Osteocyte (in vitro differentiated cells): ENCODE results near the gene ZNF2. TPM values are rescaled to one million over a fixed set of nuclear protein-coding genes. Genes with fewer than 3 reads are reported as not detected.

Experiments
- DNase-seq: peaks from one replicate; pipeline ENCODE4 v3.0.0; 2021; ENCODE audit warnings: mixed read lengths; ENCODE audit not compliant: unreplicated experiment; ENCODE audit errors: extremely low spot score
- H3K27ac Mint-ChIP-seq: one replicate; pipeline ENCODE4 v1.8.0; 2021; ENCODE audit warnings: mild to moderate bottlenecking, mixed read lengths; ENCODE audit not compliant: unreplicated experiment
- H3K27me3 Mint-ChIP-seq: one replicate; pipeline ENCODE4 v1.8.0; 2021; ENCODE audit warnings: mixed read lengths; ENCODE audit not compliant: unreplicated experiment
- H3K36me3 Mint-ChIP-seq: one replicate; pipeline ENCODE4 v1.8.0; 2021; ENCODE audit warnings: mixed read lengths; ENCODE audit not compliant: unreplicated experiment
- H3K4me1 Mint-ChIP-seq: one replicate; pipeline ENCODE4 v1.8.0; 2021; ENCODE audit warnings: mixed read lengths; ENCODE audit not compliant: unreplicated experiment
- H3K4me3 Mint-ChIP-seq: one replicate; pipeline ENCODE4 v1.8.0; 2021; ENCODE audit warnings: mild to moderate bottlenecking, moderate library complexity, mixed read lengths; ENCODE audit not compliant: unreplicated experiment
- H3K9me3 Mint-ChIP-seq: one replicate; pipeline ENCODE4 v1.8.0; 2021; ENCODE audit warnings: mixed read lengths; ENCODE audit not compliant: unreplicated experiment
- total RNA-seq: library from RNA; stranded (reverse); gene quantifications from 2 replicates; pipeline ENCODE4 v1.2.1, GENCODE V29; 2021
- TF ChIP-seq, protein P1 (sequence below): fragments of 200-600 bp; sonication (generic); IDR thresholded peaks from 2 replicates; pipeline ENCODE4 v1.5.0; 2021; ENCODE audit warnings: antibody characterized with exemption, mild to moderate bottlenecking, moderate library complexity

ZNF2 gene
- total RNA-seq, 1 donor from 2014 or later, result 5.8 TPM

GRCh38 chr2:95159690-95160449 lies 5.7 kb upstream of the ZNF2 start, which contains the start of gene ZNF514:
ZNF514 (minus strand) TSS chr2:95159848; CDS start chr2:95153253, 6,595 bp downstream.
- Mint-ChIP-seq H3K27me3 (no peaks in the 10 kb centered on the region), H3K9me3 (peaks cover 11% of the 10 kb centered on the region), H3K4me1 (peaks cover 19% of the 10 kb centered on the region), H3K4me3 (peak within 1 kb of the TSS; percentile 82), H3K27ac (peak within 1 kb of the TSS; percentile 86), H3K36me3 (peaks cover 25% of the 10 kb centered on the region)
- DNase-seq, result peak; percentile 88
- TF ChIP-seq, protein P1, sequence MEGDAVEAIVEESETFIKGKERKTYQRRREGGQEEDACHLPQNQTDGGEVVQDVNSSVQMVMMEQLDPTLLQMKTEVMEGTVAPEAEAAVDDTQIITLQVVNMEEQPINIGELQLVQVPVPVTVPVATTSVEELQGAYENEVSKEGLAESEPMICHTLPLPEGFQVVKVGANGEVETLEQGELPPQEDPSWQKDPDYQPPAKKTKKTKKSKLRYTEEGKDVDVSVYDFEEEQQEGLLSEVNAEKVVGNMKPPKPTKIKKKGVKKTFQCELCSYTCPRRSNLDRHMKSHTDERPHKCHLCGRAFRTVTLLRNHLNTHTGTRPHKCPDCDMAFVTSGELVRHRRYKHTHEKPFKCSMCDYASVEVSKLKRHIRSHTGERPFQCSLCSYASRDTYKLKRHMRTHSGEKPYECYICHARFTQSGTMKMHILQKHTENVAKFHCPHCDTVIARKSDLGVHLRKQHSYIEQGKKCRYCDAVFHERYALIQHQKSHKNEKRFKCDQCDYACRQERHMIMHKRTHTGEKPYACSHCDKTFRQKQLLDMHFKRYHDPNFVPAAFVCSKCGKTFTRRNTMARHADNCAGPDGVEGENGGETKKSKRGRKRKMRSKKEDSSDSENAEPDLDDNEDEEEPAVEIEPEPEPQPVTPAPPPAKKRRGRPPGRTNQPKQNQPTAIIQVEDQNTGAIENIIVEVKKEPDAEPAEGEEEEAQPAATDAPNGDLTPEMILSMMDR, result no peak

- peak overlapping the region; percentile 98 for H3K4me3 Mint-ChIP-seq
- H3K4me1 Mint-ChIP-seq, result peaks cover 28% of the 10 kb centered on the region
- no peaks in the 10 kb centered on the region for H3K36me3 Mint-ChIP-seq
- peak overlapping the region; percentile 99 for H3K27ac Mint-ChIP-seq
- TF ChIP-seq, protein P1, result no peak
- H3K27me3 Mint-ChIP-seq, result no peaks in the 10 kb centered on the region
- DNase-seq, result no peak
- no peaks in the 10 kb centered on the region for H3K9me3 Mint-ChIP-seq
These were observed 609 bp upstream of the ZNF2 start for GRCh38 chr2:95165030-95165370.

DNA sequence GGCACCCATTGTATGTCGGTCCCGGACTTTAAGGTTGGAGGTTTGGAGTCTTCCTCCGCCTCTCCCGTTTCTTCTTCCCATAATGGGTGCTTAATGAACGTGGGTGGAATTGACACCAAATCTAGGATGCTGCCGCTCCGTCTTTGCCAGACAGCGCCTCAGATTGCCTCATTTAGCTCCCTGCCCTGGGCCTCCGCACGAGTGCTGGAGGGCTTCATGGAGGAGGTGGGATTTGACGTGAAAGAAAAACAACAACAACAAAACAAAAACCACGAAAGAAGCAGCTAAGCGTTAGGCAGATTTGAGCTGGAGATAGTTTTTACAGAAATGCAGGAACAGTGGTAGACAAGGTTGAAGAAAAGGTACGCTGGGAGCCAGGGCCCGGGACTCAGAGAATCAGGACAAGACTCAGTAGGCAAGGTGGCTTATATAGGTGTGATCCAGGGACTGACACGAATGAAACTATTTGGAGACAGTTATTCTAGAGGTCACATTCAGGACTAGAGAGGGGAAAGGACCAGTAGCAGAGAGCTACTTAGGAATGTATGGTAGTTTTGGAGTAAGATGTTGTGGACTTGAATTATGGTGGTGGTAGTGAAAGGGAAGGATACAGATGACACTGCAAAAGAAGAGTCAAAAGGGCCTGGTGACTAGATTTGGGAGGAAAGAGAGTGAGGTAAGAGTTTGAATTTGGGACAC lies 605 bp downstream of the ZNF2 start:
- peak overlapping the region; percentile 98 for H3K4me3 Mint-ChIP-seq
- DNase-seq, result no peak
- peak overlapping the region; percentile 99 for H3K27ac Mint-ChIP-seq
- no peaks in the 10 kb centered on the region for H3K27me3 Mint-ChIP-seq
- H3K36me3 Mint-ChIP-seq, result no peaks in the 10 kb centered on the region
- H3K9me3 Mint-ChIP-seq, result no peaks in the 10 kb centered on the region
- TF ChIP-seq, protein P1, result no peak
- H3K4me1 Mint-ChIP-seq, result peaks cover 25% of the 10 kb centered on the region

- TF ChIP-seq, protein P1, result no peak
- Mint-ChIP-seq H3K27ac (no peak overlapping the region), H3K27me3 (no peaks in the 10 kb centered on the region)
These were observed 6.3 kb downstream of the ZNF2 start for GRCh38 chr2:95171902-95172301.

DNA sequence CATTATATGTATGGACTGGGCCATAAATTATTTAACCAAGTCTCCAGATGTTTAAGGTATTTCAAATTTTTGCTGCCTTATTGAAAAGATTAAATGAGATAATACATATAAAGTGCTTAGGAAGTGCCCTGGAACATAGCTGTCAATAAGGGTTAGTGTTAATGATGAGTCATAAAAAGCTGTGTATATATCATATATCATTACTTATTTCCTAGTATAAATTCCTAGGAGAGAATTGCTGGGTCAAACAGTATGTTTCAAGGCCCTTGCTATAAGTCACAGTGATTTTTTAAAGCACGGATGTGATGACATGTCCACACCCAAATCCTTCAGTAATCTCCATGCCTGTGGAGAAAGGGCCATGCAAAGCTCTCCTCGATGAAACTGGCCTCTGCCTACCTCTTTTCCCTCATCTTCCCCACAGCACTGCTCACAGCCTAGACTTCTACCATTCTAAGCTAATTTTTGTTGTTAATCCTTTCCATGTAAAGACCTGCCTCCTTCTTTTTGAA lies 8.5 kb downstream of the ZNF2 start:
- no peaks in the 10 kb centered on the region for H3K27me3 Mint-ChIP-seq
- no peak overlapping the region for H3K4me3 Mint-ChIP-seq

More at GRCh38 chr2:95171902-95172301, 6.3 kb downstream of the ZNF2 start:
- H3K9me3 Mint-ChIP-seq, result no peaks in the 10 kb centered on the region
- peaks cover 7% of the 10 kb centered on the region for H3K36me3 Mint-ChIP-seq
- H3K4me3 Mint-ChIP-seq, result no peak overlapping the region
- no peak for DNase-seq
- no peaks in the 10 kb centered on the region for H3K4me1 Mint-ChIP-seq

More for the DNA sequence above, 8.5 kb downstream of the ZNF2 start:
- Mint-ChIP-seq H3K27ac (no peak overlapping the region), H3K9me3 (peaks cover 3% of the 10 kb centered on the region), H3K36me3 (peaks cover 25% of the 10 kb centered on the region), H3K4me1 (no peaks in the 10 kb centered on the region)
- TF ChIP-seq, protein P1, result no peak
- no peak for DNase-seq
